CD4-positive, alpha-beta T cell treated with Interleukin-15 for 1 hour (primary cell): ENCODE measurements around the gene MORN5.

Experiments used
- DNase-seq: peaks from one replicate; pipeline ENCODE4 v3.0.0-alpha.2; 2020

MORN5 gene

GRCh38 chr9:122217640-122218039, 57.9 kb downstream of the MORN5 start:
- DNase-seq = no peak

GRCh38 chr9:122218071-122218934, 58.6 kb downstream of the MORN5 start:
- DNase-seq = no peak

GRCh38 chr9:122218935-122219855, 59.5 kb downstream of the MORN5 start:
- no peak for DNase-seq

- no peak for DNase-seq
Observed at GRCh38 chr9:122219856-122220672, 60.4 kb downstream of the MORN5 start.

GRCh38 chr9:122220673-122221182, 61.0 kb downstream of the MORN5 start:
- DNase-seq = no peak

GRCh38 chr9:122221183-122221811, 61.6 kb downstream of the MORN5 start:
- DNase-seq = no peak

GRCh38 chr9:122222791-122223190, 63.1 kb downstream of the MORN5 start:
- no peak for DNase-seq

GRCh38 chr9:122223435-122223834, 63.7 kb downstream of the MORN5 start:
- no peak for DNase-seq

- DNase-seq = no peak
Observed at GRCh38 chr9:122225312-122226141, 65.8 kb downstream of the MORN5 start.

GRCh38 chr9:122226142-122226757, 66.5 kb downstream of the MORN5 start:
- DNase-seq = no peak

GRCh38 chr9:122226758-122227574, 67.3 kb downstream of the MORN5 start:
- no peak for DNase-seq

GRCh38 chr9:122227575-122227900, 67.8 kb downstream of the MORN5 start:
- DNase-seq = no peak

- no peak for DNase-seq
Observed at GRCh38 chr9:122228191-122228567, 68.5 kb downstream of the MORN5 start.

GRCh38 chr9:122228568-122229484, 69.1 kb downstream of the MORN5 start, which contains the start of gene LHX6:
Gene LHX6 (minus strand): TSS chr9:122228957. CDS start chr9:122228740, 217 bp downstream.
- DNase-seq = no peak

GRCh38 chr9:122229485-122229837, 69.8 kb downstream of the MORN5 start:
- no peak for DNase-seq

GRCh38 chr9:122232796-122233306, 73.1 kb downstream of the MORN5 start:
- no peak for DNase-seq

- DNase-seq = no peak
Observed at GRCh38 chr9:122234022-122234748, 74.5 kb downstream of the MORN5 start.

GRCh38 chr9:122236681-122237080, 77.0 kb downstream of the MORN5 start:
- no peak for DNase-seq
